Ammon's horn (tissue), 1 donor: Measurements from ENCODE around the gene PRICKLE2.

ENCODE experiments used
- DNase-seq: peaks from one replicate; pipeline ENCODE4 v3.0.0-alpha.2; 2016; ENCODE audit warnings: low spot score

PRICKLE2 gene

DNA sequence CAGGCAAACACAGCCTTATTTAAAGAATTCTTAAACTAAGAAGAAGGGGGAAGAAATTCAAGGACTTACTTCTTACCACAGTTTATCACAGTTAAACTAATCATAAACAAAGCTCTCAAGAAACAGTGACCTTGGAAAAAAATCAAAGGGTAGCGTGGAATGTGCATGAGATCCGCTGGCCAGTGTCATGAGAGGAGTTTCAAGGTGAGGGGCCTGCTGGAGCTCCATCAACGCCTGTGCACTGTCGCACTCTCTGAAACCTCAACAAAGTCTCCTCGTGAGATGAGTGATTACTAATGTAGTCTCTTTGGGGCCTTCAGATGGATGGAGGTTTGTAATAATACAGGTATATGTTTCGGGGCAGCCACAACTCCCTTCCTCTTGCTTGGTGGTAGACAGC lies 28.4 kb upstream of the PRICKLE2 start:
- DNase-seq, result no peak

DNA sequence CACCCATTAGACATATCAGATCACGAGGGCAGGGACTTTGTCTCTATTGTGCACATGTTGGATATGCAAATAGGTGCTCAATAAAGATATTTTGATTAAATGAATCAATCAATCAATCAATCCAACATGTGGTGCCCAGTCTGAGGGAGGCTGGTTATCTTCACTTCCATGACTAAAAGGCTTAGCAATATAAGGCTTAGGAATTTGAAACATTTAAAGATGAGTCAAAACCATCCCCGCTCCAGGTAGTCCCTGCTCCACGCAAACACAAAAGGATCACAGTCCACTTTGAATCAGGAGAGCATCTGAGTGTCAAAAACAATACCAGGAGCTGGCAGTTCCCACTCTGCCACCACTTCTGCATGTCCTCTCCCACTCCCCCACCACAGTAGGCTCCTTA lies 25.8 kb upstream of the PRICKLE2 start:
- DNase-seq, result no peak

DNA sequence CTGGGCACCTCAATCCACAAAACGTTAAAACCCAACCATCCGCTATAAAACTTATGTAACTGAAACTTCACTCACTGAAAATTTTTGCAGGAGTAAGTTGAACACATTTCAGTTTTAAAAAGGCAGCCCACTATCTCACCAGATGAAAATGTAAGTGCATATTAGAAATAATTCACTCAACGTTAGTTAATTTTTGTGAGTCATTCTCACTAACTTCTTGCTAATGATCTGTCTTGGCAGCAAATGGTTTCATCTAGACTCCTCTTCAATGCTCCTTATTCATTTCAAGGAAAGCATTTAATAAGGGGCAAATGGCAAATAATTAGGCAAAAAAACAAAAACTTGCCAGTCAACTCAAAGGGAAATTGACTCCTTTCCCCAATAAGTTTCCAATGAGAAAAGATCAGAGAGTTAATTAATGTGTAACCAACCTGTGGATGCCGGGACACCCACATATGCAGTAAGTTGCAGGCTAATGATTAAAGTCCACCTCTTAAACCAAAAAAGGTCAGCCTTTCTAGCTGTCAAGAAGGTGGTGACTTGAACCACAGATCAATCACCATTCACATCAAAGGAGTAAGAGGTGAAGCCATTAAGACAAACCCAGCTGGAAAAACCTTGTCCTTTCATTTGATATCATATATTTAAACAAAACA lies 22.9 kb upstream of the PRICKLE2 start:
- no peak for DNase-seq

DNA sequence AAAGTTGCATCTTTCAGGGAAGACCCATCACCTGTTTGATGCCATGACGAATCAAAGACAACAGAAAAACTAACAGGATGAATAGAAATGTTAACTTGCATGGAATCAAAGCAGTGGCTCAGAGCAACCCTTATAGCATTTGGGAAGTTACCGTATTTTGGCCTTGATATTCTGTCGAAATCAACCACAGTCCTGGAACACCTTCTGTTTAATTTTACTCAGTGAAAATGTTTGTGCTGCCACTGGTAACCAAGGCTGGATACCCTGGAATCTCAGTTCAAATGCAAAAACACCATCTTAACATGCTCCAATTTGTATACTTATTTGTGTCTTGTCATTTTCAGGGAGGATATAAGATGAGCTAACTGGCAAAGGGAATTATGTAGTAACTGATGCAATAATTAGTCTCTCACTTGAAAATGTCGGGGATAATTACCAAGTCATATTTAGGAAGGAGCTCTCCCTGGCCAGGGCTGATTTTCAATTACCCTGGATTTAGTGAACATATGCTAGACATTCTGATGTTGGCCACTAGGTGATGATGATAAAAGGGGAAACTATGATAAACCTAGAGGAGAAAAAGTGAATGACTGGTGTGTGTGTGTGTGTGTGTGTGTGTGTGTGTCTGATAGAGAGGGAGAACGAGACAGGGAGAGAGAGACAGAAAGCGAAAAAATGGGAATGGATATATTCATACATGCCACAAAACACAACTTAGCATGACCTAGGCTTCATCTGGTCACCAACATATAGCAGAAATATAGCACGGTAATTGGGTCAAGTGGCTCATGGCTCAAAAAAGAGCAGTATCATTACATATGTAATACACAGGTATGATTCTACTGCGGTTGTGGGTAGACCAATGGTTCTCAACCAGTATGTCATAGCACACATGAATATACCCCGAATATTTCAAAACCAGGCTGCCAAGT lies 19.0 kb upstream of the PRICKLE2 start:
- no peak for DNase-seq

DNA sequence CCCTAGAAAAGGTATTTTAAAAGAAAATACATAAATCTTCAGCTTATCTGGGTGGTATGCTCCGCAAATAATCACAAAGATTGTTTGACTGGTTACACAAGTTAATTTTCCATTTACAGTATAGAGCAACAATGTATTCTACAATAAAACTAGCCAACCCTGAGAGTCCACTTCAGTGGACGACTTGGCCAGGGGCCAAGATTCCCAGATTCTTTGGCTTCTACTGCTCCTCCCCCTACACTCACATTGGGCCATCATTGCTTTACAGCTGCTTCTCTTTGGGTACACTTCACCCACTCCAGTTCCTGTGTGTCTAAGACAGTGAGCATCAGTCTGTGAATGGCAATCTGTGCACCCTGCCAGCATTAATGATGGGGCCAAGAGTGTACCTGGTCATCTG lies 17.2 kb upstream of the PRICKLE2 start:
- no peak for DNase-seq

DNA sequence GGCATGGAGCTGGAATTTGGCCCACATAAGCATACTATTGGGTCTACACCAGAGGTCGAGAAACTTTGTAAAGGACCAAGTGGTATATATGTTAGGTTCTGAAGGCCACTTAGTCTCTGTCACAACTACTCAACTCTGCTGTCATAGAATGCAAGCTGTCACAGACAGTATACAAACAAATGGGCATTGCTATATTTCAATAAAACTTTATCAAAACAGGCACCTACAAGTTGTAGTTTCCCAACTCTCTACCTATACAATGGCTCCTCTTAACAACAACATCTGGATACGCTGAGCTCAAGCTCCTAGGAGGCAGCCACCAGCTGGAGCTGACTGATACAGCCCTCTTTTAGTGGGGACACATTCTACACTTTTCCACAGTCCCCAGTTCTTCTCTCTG lies 15.7 kb upstream of the PRICKLE2 start:
- DNase-seq, result no peak

DNA sequence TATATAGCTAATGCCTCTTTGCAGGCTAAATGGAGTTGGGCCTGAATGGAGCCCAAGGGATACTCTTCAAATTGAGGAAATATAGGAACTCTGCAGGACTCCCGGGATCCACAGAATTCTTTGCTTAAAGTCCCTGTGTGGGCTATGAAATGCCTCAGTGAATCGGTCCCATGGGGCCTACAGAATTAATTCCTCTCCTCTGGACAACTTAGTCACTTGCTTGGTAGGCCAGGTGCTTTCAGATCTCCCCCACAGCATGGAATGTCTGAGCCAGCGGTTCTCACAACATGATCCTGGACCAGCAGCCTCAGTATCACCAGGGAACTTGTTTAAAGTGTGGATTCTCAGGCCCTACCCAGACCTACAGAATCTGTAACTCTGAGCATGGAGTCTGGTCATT lies 15.1 kb upstream of the PRICKLE2 start:
- DNase-seq, result no peak

DNA sequence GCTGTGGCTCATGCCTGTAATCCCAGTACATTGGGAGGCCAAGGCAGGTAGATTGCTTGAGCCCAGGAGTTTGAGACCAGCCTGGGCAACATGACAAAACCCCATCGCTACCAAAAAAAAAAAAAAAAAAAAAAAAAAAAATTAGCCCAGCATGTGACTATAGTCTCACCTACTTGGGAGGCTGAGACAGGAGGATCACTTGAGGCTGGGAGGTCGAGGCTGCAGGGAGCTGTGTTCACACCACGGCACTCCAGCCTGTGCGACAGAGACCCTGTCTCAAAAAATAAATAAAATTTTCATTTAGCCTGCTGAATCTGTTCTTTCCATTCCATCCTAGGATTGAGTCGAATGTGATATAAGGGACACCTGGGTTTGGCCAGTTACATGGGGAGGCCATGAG lies 14.6 kb upstream of the PRICKLE2 start:
- DNase-seq, result no peak

DNA sequence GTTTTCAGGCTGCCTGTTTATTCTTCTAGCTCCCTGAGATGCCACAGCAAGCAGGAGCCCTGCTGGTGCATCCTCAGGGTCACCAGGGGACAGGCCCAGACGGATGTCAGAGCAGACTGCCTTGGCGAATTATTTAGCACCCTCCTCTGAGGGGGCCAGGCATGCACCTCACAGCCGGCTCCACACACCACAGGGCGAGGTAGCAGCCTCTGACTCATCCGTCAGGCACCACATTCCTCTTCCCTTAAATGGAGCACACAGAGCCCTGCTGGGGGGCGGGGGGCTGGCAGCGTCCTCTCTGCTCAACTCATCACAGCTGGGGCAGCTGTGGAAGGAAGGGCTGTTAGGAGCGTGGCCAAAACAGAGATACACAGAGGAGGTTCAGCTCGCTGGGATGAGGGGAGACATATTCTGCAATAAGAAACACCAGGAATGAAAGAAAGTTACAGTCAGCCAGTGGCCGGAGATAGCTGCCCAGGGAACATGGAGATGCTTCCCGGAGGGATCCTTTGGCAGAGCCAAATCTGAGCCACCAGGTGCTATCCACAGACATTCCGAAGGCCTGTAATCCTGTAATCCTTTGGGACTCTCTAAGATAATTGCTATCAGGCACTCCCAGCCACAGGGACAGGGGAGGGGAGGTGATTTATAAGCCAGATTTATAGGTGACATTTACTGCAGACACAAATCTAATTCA lies 13.9 kb upstream of the PRICKLE2 start:
- peak; percentile 53 for DNase-seq

DNA sequence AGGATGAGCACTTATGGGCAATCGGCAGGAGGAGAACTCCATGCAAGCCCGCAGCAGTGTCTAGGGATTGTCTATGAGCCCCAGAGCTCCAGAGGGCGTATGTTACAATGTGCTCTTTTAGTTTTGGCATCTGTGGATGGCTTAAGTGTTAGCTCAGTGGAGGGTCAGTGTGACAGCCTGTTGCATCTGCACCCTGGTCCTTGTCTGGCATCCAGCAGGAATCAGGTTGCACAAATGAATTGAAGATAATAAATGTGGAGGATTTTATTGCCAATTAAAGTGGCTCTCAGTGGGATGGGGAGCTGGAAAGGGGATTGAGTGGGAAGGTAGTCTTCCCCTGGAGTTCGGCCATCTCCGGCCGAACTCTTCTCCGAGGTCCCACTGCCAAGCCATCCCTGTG lies 11.8 kb upstream of the PRICKLE2 start:
- no peak for DNase-seq

DNA sequence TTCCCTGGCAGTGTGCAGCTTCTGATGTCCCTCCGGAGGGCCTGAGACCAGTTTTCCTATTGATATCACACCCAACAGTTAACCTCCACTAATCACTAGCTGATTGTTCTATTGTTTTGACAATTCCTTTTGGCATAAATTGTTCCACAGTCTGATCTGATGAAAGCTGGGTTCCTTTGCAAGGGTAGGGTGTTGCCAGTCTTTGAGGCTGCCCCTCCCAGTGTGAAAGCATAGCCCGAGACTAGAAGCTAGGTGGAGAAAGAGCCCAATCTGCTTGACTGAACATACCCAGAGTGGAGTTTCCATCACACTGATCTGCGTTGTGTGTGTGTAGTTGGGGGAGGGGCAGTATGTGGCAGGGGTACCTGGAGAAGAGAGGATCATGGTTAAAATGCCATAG lies 10.3 kb upstream of the PRICKLE2 start:
- no peak for DNase-seq

DNA sequence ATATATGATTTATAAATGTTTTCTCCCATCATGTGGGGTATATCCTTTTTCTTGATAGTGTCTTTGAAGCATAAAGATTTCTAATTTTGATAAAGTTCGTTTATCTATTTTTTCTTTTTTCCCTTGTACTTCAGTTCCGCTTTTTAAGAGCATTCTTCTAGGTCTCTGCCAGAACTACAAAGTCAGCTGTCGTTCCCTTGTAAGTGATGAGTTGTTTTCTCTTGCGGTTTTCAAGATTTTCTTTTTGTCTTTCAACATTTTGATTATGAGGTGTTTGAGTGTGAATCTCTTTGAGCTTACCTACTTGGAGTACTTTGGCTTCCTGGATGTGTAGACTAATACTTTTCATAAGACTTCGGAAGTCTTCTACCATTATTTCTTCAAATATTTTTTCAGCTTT lies 9.3 kb upstream of the PRICKLE2 start:
- DNase-seq, result no peak

DNA sequence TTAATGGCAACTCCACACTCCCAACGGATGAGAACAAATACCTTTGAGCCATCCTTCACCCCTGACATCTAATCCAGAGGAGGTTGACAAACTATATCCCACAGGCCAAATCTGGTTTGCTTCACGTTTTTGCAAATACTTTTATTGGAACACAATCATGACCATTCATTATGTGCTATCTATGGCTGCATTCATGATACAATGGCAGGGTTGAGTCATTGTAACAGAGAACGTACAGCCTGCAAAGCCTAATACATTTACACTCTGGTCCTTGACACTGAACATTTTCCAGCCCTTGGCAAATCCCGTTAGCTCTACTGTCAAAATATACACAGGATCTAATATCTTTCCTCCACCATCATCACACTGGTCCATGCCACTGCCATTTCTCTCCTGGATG lies 7.6 kb upstream of the PRICKLE2 start:
- DNase-seq, result no peak

DNA sequence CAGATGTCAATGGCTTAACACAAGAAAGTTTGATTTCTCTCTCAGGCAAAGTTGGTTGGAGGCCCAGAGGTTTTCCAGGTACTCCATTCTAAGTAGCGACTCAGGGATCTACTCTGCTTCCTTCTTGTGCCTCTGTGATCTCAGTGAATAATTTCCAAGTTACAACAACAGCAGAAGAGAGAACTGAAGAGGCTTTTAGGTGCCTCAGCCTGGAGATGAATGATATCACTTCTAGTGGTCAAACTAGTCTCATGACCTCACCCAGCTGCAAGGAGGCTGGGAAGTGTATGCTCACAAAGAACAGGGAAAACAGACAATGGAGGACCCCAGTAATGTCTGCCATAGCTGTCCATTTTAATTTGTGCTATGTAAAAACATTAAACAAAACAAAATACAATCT lies 4.6 kb upstream of the PRICKLE2 start:
- no peak for DNase-seq

DNA sequence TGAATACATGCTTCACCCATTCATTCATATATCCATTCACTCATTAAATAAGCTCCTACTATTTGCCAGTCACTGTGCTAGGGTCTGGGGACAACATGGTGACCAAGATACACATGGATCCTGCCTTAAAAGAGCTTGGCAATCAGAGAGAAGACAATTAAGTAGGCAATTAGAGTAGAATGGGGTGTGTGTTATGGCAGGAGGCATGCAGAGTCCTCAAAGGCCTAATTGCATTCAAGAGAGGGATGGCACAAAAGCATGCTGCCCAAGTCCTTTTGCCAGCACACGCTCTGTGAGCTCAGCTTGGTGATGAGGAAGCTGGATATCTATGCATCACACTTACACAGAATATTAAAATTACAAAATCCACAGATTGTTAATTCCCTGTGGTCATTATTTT lies 2.8 kb upstream of the PRICKLE2 start:
- no peak for DNase-seq

DNA sequence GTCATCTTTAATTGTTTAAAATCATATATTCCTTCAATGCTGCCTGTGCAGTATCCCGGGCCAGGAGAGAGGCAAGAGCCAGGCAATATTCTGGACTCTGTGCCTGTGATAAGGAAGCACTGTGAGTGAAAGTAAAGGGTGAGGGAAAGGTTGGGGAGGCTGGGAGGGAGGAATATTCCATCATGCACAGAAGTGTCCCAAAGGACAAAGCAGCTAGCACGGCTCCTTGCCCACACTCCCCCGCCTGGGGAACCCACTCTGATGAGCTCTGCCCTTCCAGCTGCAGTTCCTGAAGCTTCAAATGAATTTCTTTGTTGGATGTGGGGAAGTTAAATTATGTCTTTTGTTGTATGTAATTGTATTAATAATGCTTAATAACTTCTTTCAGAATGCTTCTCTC lies 1.5 kb upstream of the PRICKLE2 start:
- DNase-seq, result no peak

DNA sequence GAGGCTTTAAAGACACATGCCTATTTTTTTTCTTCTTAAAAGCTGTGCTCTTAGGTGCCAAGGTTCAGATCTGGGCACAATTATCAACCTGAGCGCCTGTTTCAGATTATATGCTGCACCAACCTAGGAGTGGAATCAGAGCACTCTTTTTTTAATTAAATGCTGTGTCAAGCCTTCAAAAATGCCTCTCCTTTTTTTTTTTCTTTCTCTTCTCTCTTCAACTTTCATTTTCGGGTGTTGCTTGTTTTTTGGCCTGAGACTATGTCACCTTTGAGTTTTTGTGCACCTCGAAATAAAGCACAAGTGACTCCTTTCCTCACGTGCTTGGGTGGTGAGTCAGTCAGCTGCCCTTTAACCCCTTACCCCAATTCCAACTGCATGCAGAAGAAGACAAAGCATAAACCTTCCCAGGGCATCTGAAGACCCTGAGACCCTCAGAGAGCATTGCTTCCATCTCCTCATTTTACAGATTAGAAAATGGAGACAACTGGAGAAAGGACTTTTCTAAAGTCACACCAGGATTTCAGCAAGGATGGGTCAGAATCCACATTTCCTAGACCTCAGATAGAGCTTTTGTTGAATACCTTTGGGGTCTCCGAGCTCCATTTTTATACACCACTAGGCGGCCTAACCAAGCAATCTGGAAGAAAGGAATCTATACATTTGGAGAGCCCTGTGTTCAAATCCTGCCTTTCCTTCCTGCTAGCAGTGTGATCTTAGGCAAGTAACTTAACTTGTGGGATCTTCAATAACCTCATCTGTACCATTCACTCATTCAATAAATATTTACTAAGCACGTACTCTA lies 631 bp upstream of the PRICKLE2 start:
- no peak for DNase-seq

DNA sequence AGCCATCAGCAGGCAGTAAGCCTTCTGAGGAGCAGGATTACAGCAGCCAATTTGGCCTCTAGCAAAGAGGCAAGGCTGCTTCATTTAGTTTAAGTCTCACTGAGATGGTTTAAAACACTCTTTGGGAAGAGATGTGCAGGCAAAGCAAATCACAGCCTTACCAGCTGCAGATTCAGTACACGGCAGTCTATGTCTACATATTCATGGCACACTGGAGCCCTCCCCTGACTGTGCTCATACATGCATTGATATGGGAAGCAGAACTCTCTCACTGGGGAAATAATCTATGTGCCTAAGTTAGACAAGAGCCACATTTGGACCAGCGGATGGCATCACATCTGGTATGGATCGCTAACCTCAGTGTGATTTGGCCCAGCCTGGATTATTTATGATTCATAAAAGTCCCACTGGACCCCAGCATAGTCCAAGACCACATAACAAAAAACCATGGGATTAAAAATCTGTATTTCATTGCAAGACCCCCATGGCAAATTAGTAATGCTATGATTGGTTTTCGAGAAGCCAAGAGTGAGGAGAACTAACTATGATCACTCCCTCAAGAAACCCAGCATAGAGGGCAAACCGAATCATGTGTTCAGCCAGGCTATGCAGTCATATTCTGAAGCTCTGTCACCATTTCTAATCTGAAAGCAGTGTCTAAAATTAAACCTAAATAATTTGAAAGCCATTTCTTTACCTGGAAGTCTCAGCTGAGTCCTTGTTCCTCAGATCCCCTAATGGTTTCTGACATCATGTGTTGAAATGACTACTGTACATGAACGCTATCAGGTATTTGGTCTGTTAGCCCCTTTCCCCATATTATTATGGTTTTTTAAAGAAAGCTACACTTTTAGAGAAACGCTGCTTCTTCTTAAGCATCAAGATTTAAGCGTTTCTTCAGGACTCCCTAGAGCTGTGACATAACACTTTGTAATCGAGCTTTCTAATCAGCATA lies 1.2 kb downstream of the PRICKLE2 start:
- peak; percentile 78 for DNase-seq

DNA sequence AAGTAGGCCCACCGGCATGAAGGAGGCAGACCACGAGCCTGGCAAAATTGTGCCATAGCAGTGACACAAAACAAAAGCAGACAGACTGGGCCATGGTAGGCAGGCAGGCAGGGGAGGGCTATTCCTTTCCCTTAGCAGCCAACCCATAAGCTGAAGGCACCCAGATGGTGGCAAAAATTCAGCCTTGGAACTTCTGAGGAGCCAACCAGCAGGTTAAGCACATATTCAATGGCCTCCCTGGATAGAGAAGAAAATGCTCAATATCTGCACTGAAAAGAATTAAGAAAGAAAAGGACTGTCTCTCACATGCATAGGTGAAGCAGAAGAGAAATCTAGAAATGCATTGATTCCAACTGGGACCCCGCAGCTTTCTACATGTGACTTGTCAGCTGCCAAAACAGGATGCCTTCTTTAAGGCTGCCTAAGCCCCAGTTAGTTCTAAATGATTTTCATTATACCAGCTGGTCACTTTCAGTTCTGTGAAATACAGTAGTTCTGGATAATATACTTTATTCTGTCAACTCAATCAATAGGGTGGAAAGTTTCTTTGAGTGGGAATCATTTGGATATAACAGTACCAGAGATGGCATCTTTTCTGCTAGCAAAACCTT lies 2.7 kb downstream of the PRICKLE2 start:
- no peak for DNase-seq

DNA sequence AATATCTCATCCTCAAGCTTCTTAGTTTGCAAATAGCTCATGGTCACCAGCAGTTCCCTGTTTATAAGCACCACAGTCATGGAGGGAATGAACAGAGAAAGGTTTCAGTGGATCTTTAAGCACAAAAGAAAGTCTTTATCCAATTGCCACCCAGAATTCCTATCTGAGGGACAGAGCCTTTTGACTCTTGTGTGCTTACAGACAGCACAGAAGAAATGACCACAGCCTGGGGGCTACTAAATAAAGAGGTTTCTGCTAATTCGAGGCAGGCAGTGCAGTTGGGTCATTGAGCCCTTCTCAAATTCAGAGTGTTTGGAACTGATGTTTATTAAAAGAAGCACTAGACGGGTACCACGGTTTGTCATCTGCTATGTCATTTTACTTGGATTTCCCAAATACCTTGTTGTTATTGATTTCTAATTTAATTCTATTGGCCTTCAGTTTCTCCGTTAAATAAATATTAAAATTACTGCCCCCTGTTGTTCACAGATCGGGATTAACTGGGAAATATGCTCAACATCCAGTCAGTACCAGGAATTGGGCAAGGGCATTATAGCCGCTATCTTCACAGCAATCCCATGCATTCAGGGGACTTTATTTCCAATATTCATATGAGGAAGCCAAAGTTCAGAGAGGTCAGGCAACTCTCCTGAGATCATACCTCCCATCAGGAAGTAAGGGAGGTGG lies 3.6 kb downstream of the PRICKLE2 start:
- DNase-seq, result no peak
